GM19467 (cell line): ENCODE measurements around the gene CNOT2.

Experiments used
- ATAC-seq: cut with Tn5 transposase; IDR thresholded peaks from one replicate; pipeline ENCODE4 v1.9.1; 2021; ENCODE audit warnings: mild to moderate bottlenecking, moderate library complexity; ENCODE audit not compliant: unreplicated experiment

The CNOT2 gene, protein sequence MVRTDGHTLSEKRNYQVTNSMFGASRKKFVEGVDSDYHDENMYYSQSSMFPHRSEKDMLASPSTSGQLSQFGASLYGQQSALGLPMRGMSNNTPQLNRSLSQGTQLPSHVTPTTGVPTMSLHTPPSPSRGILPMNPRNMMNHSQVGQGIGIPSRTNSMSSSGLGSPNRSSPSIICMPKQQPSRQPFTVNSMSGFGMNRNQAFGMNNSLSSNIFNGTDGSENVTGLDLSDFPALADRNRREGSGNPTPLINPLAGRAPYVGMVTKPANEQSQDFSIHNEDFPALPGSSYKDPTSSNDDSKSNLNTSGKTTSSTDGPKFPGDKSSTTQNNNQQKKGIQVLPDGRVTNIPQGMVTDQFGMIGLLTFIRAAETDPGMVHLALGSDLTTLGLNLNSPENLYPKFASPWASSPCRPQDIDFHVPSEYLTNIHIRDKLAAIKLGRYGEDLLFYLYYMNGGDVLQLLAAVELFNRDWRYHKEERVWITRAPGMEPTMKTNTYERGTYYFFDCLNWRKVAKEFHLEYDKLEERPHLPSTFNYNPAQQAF

GRCh38 chr12:70242695-70243509, at the start of gene CNOT2:
TSS of gene CNOT2 (plus strand) at chr12:70243433. CDS start at chr12:70278227, 34,794 bp downstream.
- ATAC-seq: peak; percentile 66

DNA sequence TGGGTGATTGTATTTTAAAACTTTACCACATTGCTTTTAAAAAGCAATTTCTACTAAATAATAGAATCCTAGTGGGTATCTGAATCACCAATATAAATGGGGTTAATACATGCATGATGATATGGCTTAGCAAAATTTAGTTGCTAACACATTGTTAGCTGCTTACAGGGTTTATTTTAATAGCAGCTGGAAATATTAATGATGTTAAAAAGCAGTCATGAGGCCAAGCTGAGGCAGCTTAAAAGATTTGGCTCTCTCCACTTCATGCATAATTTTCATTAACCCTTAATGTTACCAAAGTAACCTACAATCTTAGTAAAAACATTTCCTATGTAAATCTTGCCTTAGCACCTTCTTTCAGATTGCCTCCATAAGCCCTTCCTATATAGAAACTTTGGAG, 49.2 kb upstream of the CNOT2 start:
- ATAC-seq: no peak

- no peak for ATAC-seq
Measured at GRCh38 chr12:70196811-70197281, 46.4 kb upstream of the CNOT2 start.

- no peak for ATAC-seq
Measured at GRCh38 chr12:70197345-70197744, 45.9 kb upstream of the CNOT2 start.

- no peak for ATAC-seq
Measured at GRCh38 chr12:70213707-70214106, 29.5 kb upstream of the CNOT2 start.

GRCh38 chr12:70214972-70215617, 28.1 kb upstream of the CNOT2 start:
- ATAC-seq: no peak

DNA sequence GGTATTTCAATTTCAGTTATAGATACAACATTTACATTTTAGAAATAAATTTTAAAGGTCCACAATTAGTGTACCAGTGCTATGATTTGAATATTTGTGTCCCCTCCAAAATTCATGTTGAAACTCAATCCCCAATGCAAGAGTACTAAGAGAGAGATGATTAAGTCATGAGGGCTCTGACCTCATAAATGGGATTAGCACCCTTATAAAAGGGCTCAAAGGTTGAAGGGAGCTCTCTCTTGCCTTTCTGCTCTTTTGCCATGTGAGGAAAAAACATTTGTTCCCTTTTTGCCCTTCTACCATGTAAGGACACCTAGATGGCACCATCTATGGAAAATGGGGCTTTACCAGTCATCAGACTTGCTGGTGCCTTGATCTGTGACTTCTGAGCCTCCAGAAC, 25.8 kb upstream of the CNOT2 start:
- ATAC-seq: no peak

DNA sequence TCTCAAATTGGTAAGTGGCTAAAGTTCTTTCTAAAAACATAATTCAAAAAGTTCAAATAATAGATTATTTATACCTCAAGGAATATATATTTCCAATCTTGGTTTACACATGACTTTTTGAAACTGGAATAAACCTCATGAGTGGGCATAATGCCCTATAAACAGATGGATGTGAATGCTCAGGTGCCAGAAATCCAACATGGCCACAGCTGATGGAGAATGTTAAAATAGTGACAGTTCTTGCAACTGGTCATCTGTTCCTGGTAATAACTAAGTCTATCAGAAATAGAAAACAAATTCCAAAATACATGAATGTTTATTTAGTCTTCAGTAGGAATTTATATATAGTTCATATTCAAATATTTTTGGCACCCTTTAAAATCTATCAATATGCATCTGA, 21.6 kb upstream of the CNOT2 start:
- ATAC-seq: no peak

DNA sequence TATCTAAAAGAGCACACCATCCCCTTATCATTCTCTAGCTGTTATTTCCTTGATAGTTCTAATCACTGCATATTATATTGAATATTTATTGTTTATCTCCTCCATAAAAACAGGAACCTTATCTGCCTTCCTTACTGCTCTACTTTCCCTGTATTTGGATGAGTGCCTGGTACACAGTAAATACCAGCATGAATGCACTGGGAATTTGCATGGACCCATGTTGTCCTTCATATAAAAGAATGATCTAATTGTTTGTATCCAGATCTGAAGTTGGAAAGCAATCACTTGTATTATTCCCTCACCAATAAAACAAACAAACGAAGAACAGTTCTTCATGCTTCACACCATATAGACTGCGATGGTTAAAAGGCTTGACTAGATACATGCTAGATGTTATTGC, 15.3 kb upstream of the CNOT2 start:
- no peak for ATAC-seq

GRCh38 chr12:70230934-70231606, 12.2 kb upstream of the CNOT2 start:
- ATAC-seq: no peak

GRCh38 chr12:70236990-70237389, 6.2 kb upstream of the CNOT2 start:
- ATAC-seq: no peak

DNA sequence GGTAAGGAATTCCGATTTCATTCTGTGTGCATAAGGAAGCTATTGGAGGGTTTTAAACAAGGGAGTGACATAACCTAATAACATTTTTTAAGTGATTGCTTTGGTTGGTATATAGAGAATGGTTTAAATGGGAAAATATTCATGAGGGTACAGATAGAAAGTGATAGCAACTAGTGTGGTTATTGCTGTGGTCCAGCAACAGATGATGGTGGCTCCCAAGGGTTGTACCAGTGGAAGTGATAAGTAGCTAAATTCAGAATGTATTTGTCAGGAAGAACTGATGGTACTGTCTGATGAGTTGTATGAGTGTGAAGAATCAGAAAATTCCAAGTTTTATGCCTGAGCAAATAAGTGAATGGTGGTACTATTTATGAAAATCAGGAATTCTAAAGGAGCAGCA, 2.6 kb upstream of the CNOT2 start:
- ATAC-seq: no peak

DNA sequence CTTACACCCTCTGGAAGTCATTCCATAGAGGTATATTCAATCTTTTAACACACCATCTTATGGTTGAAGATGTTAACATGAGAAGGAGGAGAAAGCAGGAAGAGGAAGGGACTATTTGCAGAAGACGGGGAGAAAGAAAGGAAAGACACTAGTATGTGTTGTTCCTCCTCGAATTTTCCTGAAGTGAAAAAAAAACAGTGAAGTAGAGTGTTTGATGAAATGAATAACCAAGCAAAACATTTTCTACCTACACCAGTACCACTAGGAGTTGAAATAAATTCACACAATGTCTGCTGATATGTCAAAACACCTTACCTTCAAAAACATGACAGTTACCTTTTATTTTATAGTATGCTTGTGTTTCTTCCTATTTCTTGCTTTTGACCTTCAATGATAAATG, 1.4 kb upstream of the CNOT2 start:
- no peak for ATAC-seq

- peak; percentile 49 for ATAC-seq
Measured at GRCh38 chr12:70243510-70244371, 508 bp downstream of the CNOT2 start.

DNA sequence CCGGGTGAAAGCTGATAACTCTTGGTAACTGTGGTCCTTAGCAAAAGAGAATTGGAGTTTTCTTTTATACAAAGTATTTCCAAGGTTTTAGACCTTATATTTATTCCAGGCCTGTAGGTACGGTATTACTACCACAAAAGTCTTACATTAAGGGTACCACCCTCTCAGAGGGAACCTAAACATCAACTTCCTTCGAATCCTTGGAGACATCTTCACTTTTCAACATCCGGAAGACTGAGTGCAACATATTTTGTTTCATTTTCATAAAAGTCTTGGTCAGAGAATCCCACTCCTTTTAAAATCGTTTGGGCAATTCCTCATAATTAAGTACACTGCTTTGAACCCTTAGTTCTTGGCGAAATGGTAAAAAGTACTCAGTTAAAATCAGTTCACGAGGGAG, 1.2 kb downstream of the CNOT2 start:
- ATAC-seq: no peak

- no peak for ATAC-seq
Measured at GRCh38 chr12:70245458-70245857, 2.2 kb downstream of the CNOT2 start.

GRCh38 chr12:70246580-70246979, 3.3 kb downstream of the CNOT2 start:
- ATAC-seq: no peak

- no peak for ATAC-seq
Measured at GRCh38 chr12:70247653-70248199, 4.5 kb downstream of the CNOT2 start.

DNA sequence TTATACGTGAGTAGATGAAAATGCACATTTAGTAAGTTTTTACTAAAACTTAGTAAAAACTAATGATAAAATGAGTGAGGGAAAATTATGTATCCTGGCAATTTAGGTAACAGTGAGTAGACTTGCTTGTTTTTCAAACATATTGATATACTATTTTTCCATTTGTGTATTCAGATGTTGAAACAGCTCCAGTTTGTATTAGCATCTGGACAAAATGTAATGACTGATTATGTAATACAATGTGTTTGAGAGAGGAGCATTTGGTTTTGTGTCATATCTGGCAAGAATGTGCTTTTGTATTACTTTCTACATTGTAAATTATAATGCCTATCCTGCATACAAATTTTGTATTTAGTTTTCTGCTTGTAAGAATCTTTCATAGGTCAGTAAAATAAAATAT, 5.6 kb downstream of the CNOT2 start:
- ATAC-seq: no peak
